Esophagus muscularis mucosa (tissue), 3 donors: ENCODE measurements around the gene CCR1.

Experiments
- CTCF ChIP-seq, 3 experiments: fragments of 200-600 bp in 2 of 3; fragments of 450-650 bp in 1 of 3; sonication (generic) in 2 of 3; IDR thresholded peaks; one replicate each; pipeline ENCODE4 v1.5.1; 2017 to 2019; ENCODE audit warnings: antibody characterized with exemption in 3 of 3, mild to moderate bottlenecking in 2 of 3, moderate library complexity in 1 of 3
- EP300 ChIP-seq: sonication (generic); formaldehyde crosslinking; IDR thresholded peaks from one replicate; pipeline ENCODE4 v1.6.1; 2017; ENCODE audit warnings: antibody characterized with exemption

DNA sequence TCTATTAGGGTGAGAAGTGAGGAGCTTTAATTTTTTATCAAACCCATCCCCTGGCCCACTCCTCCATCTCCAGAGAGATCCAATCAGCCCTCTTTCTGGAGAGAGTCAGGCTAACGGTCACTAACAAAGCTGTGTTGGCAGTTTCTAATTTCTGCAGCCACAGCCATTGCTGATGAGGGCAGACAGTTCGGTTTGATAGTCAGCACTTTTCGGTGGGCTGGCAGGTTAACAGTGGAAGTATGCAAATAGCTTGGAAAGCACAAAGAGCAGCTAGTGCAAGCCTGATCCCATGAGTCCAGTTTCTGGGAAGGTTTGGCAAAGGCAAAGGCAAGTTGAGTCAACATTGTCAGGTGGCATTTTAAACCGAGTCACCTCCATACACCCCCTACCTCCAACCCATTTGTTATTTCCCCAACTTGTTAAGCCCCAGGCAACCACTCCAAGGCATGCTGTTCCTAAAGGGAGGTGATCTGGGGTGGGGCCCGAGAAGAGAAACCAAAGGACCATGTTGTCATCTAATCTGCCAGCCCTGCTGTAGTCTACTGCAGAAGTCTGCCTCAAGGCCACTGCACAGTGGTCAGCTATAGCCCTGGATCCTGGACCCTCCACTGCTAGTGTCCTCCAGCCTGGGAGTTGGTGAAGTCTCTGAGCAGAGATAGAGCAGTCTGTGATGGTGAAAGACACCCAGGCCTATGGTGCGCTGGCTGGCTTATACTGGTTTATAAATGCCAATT, 1.7 kb downstream of the CCR1 start:
- TF ChIP-seq EP300 (no peak), CTCF (IDR thresholded peaks at IDR 0.05) (no peak)
